GM20431 (cell line): ENCODE data around the gene CFAP69.
"Not testable (repeated sequence)": the region's sequence is repeated elsewhere in the genome, so short reads cannot be mapped to it uniquely, and the experiment has no call there.

Experiments
- in situ Hi-C: fragments of 300-500 bp; cut with MseI, MboI; formaldehyde crosslinking; loops from one replicate; pipeline ENCODE4 v1.15.0; 2020; ENCODE audit warnings: low sequenced_read_pairs; ENCODE audit not compliant: unreplicated experiment

The CFAP69 gene

GRCh38 chr7:90320801-90321494 is 76.0 kb downstream of the CFAP69 start, which contains the start of gene FAM237B:
TSS of gene FAM237B (minus strand) at chr7:90321304. CDS start at chr7:90319748, 1,556 bp downstream.
- in situ Hi-C loops = no loop called here

- in situ Hi-C loops = no loop called here
Measured at GRCh38 chr7:90322837-90323236, 77.9 kb downstream of the CFAP69 start.

GRCh38 chr7:90326500-90326899 is 81.5 kb downstream of the CFAP69 start:
- in situ Hi-C loops = no loop called here

- in situ Hi-C loops = no loop called here
Measured at GRCh38 chr7:90334193-90334843, 89.3 kb downstream of the CFAP69 start.

- in situ Hi-C loops = not testable (repeated sequence)
Measured at GRCh38 chr7:90334926-90335325, 90.0 kb downstream of the CFAP69 start.

GRCh38 chr7:90337106-90337505 is 92.1 kb downstream of the CFAP69 start:
- in situ Hi-C loops = no loop called here

- in situ Hi-C loops = no loop called here
Measured at GRCh38 chr7:90345016-90345415, 100.0 kb downstream of the CFAP69 start.

- in situ Hi-C loops = no loop called here
Measured at GRCh38 chr7:90345595-90346335, 100.8 kb downstream of the CFAP69 start.

- in situ Hi-C loops = no loop called here
Measured at GRCh38 chr7:90346336-90347125, 101.6 kb downstream of the CFAP69 start, which contains the start of gene GTPBP10. TSS of gene GTPBP10 (plus strand) at chr7:90346716. CDS start at chr7:90346742, 26 bp downstream.

GRCh38 chr7:90347759-90348158 is 102.8 kb downstream of the CFAP69 start:
- in situ Hi-C loops = no loop called here

- in situ Hi-C loops = no loop called here
Measured at GRCh38 chr7:90349305-90349704, 104.3 kb downstream of the CFAP69 start.

GRCh38 chr7:90350032-90350431 is 105.1 kb downstream of the CFAP69 start:
- in situ Hi-C loops = not testable (repeated sequence)

- in situ Hi-C loops = no loop called here
Measured at GRCh38 chr7:90351987-90352386, 107.0 kb downstream of the CFAP69 start.
